Neutrophil (primary cell): ENCODE results near the gene FGFRL1.

ENCODE experiments used
- H3K27ac ChIP-seq: fragments of 200-600 bp; sonication (generic); 2 replicates; pipeline ENCODE4 v1.5.1; 2016; ENCODE audit warnings: mild to moderate bottlenecking, moderate library complexity
- H3K27me3 ChIP-seq: fragments of 200-600 bp; sonication (generic); 2 replicates; pipeline ENCODE4 v1.6.0; 2016; ENCODE audit warnings: mild to moderate bottlenecking
- H3K36me3 ChIP-seq: fragments of 200-600 bp; sonication (generic); 2 replicates; pipeline ENCODE4 v1.5.1; 2017
- H3K4me1 ChIP-seq, 2 experiments: fragments of 200-600 bp in 1 of 2; sonication (generic) in 1 of 2; 1 replicate in 1 of 2; 2 replicates in 1 of 2; pipeline versions ENCODE4 v1.5.1 to v1.6.1; 2013 to 2016; ENCODE audit warnings: low read depth in 1 of 2, low read length in 1 of 2, mild to moderate bottlenecking in 1 of 2, moderate library complexity in 1 of 2; ENCODE audit not compliant: control insufficient read depth in 1 of 2, insufficient read depth in 1 of 2
- H3K4me3 ChIP-seq, 2 experiments: fragments of 200-600 bp in 1 of 2; sonication (generic) in 1 of 2; 1 replicate in 1 of 2; 2 replicates in 1 of 2; pipeline ENCODE4 v1.5.1; 2013 to 2016; ENCODE audit warnings: low read depth in 1 of 2, low read length in 1 of 2, mild to moderate bottlenecking in 1 of 2, moderate library complexity in 1 of 2
- H3K9me3 ChIP-seq: fragments of 200-600 bp; sonication (generic); 2 replicates; pipeline ENCODE4 v1.5.1; 2016
- TF ChIP-seq, protein P1 (sequence below): fragments of 200-600 bp; sonication (generic); IDR thresholded peaks from 2 replicates; pipeline ENCODE4 v1.5.1; 2016; ENCODE audit warnings: antibody characterized with exemption

The FGFRL1 gene

GRCh38 chr4:1030559-1030958 is 19.1 kb downstream of the FGFRL1 start:
- H3K9me3 ChIP-seq = no peaks in the 10 kb centered on the region
- peaks cover 19% of the 10 kb centered on the region for H3K27me3 ChIP-seq
- H3K4me1 ChIP-seq = no peaks in the 10 kb centered on the region
- no peaks in the 10 kb centered on the region for H3K36me3 ChIP-seq
- H3K27ac ChIP-seq = no peak overlapping the region
- TF ChIP-seq, protein P1, sequence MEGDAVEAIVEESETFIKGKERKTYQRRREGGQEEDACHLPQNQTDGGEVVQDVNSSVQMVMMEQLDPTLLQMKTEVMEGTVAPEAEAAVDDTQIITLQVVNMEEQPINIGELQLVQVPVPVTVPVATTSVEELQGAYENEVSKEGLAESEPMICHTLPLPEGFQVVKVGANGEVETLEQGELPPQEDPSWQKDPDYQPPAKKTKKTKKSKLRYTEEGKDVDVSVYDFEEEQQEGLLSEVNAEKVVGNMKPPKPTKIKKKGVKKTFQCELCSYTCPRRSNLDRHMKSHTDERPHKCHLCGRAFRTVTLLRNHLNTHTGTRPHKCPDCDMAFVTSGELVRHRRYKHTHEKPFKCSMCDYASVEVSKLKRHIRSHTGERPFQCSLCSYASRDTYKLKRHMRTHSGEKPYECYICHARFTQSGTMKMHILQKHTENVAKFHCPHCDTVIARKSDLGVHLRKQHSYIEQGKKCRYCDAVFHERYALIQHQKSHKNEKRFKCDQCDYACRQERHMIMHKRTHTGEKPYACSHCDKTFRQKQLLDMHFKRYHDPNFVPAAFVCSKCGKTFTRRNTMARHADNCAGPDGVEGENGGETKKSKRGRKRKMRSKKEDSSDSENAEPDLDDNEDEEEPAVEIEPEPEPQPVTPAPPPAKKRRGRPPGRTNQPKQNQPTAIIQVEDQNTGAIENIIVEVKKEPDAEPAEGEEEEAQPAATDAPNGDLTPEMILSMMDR = no peak
- no peak overlapping the region for H3K4me3 ChIP-seq

DNA sequence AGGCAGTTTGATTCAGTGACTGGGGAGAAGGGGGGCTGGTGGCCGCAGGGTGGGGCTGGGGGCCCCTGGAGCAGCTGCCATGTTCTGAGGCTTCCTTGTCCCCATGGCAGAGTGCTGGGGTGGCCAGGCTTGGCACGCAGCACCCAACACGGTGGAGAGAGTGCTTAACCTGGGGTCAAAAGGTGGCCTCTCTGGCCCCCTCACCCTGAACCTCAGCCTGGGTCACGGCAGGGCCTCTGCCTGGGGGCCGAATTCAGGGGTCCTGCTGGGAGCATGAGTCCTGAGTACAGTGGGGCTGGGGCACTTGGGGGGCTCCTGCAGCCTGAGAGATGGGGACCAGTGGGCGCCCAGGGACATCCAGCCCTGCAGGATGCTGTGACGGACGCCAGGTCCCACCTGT is 19.9 kb downstream of the FGFRL1 start:
- no peak overlapping the region for H3K4me3 ChIP-seq
- no peaks in the 10 kb centered on the region for H3K9me3 ChIP-seq
- TF ChIP-seq, protein P1 = no peak
- no peaks in the 10 kb centered on the region for H3K36me3 ChIP-seq
- no peaks in the 10 kb centered on the region for H3K4me1 ChIP-seq
- H3K27ac ChIP-seq = no peak overlapping the region
- peaks cover 19% of the 10 kb centered on the region for H3K27me3 ChIP-seq

DNA sequence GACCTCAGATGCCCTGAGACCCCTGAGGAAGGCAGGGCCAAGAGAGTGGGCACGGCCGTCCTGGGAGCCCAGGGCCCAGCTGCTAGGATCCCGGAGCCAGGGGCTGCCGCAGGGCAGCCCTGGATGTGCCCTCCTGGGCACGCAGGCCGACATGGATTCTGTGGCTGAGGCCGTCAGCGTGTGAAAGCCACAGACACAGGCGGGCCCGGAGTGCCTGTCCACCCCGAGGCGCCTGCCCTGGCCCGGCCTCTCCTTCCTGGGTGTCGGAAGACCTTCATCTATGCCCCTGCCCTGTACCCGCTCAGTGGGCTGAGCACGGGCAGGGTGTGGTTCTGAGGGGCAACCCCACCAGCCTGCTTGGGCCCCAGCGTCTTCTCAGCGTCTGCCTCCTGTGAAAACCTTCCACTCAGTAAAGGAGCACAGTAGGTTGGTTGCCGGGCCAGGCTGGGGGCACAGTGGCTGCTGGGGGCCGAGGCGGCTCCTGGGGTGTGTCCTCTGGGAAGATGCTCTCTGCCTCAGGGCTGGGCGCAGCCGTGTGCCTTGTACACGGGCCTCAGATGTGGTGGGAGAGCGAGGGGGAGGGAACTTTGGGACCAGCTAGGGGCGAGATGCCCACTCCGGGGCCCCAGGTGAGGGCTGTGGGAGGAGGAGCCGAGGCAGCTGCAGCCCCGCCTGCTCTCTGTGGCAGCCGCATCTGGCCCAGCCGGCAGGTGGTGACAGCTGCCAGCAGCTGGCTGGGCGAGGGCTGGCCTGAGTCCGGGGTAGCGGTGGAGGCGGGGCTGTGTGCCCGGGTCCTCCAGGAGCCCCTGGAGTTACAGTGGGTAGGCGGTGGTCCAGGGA is 20.8 kb downstream of the FGFRL1 start:
- Histone ChIP-seq H3K9me3 (no peaks in the 10 kb centered on the region), H3K27me3 (peaks cover 19% of the 10 kb centered on the region), H3K4me3 (no peak overlapping the region), H3K4me1 (no peaks in the 10 kb centered on the region), H3K36me3 (no peaks in the 10 kb centered on the region), H3K27ac (no peak overlapping the region)
- TF ChIP-seq, protein P1 = no peak

DNA sequence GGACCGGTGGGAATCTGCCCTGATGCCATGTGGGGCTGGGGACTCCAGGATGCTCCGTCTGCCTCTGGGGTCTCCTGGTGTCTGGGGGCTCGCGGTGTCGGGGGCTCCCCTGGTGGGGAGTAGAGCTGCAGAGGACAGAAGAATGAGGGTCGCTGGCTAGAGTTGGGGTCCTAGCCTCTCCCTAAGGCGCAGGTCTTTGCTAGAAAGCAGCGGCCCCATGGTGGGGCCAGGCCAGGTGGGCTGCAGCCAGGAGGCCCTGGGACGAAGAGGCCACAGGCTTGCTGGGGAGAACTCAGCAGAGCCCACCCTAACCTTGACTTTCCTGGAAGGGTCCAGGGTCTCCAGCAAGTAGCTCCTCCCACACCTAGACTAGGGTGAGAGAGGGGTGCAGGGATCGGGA is 21.4 kb downstream of the FGFRL1 start:
- H3K27me3 ChIP-seq = peaks cover 19% of the 10 kb centered on the region
- TF ChIP-seq, protein P1 = no peak
- no peak overlapping the region for H3K27ac ChIP-seq
- H3K4me1 ChIP-seq = no peaks in the 10 kb centered on the region
- no peaks in the 10 kb centered on the region for H3K9me3 ChIP-seq
- H3K4me3 ChIP-seq = no peak overlapping the region
- no peaks in the 10 kb centered on the region for H3K36me3 ChIP-seq

DNA sequence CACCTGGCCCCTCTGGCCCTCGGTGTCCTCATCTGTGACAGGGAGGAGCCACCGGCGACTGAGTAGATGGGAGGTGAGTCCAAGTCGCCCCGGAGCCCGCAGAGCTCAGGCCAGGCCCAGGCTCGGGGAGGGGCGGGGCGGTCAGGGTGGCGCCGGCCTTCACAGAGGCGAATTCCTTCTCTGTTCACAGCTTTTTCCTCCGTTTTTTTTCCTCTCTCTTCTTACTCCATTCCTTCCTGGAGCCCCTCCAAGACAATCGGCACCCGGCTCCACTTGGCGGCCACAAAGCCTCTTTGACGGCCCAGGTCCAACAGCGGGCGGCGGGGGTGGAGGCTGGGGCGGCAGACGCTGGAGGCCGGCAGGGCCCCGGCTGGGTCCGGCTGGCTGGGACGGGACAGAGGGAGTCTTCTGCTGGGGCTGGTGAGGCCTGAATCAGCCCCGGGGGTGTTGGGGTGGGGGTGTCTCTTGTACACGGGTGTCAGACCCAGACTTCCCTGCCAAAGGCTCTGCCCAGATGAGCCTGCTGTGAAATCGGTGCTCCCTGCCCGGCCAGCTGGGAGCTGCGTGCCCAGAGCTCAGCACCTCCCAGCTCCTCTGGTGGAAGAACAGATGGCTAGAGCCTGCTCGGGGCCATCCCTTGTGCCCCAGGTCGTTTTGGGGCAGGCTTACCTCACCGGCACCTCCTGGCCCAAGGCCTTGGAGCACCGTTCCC is 22.6 kb downstream of the FGFRL1 start:
- Histone ChIP-seq H3K27me3 (peaks cover 19% of the 10 kb centered on the region), H3K27ac (no peak overlapping the region), H3K4me1 (no peaks in the 10 kb centered on the region), H3K4me3 (no peak overlapping the region), H3K9me3 (no peaks in the 10 kb centered on the region), H3K36me3 (no peaks in the 10 kb centered on the region)
- TF ChIP-seq, protein P1 = no peak
